IPS-18a (cell line): Measurements from ENCODE around the gene FCHSD2.

Experiments used
- H3K27ac ChIP-seq: one replicate; pipeline ENCODE4 v1.5.1; 2013; ENCODE audit warnings: low read length
- H3K27me3 ChIP-seq: one replicate; pipeline ENCODE4 v1.6.1; 2013; ENCODE audit warnings: mild to moderate bottlenecking, low read length; ENCODE audit not compliant: control insufficient read depth, insufficient read depth
- H3K36me3 ChIP-seq: one replicate; pipeline ENCODE4 v1.6.1; 2013; ENCODE audit warnings: low read depth, low read length; ENCODE audit not compliant: control insufficient read depth
- H3K4me1 ChIP-seq: one replicate; pipeline ENCODE4 v1.6.1; 2013; ENCODE audit warnings: low read depth, low read length; ENCODE audit not compliant: control insufficient read depth
- H3K4me3 ChIP-seq: one replicate; pipeline ENCODE4 v1.5.1; 2013; ENCODE audit warnings: low read length
- H3K9ac ChIP-seq: one replicate; pipeline ENCODE4 v1.6.1; 2013; ENCODE audit warnings: mild to moderate bottlenecking, low read length, moderate library complexity
- H3K9me3 ChIP-seq: one replicate; pipeline ENCODE4 v1.6.1; 2013; ENCODE audit warnings: low read depth, low read length; ENCODE audit not compliant: control insufficient read depth

Gene FCHSD2

DNA sequence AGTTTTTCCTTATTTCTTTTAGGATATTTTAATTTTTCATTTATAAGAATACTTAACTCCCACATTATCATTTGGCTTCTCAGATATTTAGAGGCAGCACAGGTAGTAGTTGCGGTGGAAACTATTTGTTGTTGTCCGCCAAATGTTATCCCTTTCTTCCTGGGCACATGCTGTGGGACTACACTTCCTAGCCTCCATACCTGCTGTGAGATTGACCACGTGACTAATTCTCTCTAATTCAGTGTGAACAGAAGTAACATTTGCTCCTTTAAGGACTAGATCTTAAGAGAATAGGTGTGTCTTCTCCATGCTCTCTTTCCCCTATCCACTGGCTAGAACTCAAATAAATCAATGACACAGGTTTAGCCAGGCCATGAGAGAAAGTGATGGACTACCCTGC lies 191.4 kb downstream of the FCHSD2 start:
- Histone ChIP-seq H3K27ac (no peak overlapping the region), H3K27me3 (no peaks in the 10 kb centered on the region), H3K9me3 (no peaks in the 10 kb centered on the region), H3K36me3 (no peaks in the 10 kb centered on the region), H3K4me1 (peaks cover 12% of the 10 kb centered on the region), H3K9ac (no peak overlapping the region), H3K4me3 (peak overlapping the region; percentile 0)

DNA sequence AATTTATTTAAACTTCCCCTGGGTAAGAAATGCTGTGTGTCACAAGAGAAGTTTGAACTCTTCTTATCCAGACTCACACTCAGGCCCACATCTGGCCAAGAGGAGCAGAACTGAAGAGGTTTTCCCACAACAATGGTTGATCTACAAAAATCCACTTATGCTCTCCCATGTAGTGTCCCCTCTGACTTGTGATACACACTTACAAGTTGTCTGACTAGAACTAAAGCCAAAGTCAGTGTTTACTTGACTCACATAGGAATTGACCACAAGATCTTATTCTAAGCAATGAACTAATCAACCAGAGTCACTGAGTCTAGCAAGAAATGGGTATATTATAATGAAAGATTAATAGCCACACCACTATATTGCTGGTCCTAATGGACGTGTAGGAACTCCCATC lies 194.9 kb downstream of the FCHSD2 start:
- no peaks in the 10 kb centered on the region for H3K36me3 ChIP-seq
- H3K9me3 ChIP-seq: no peaks in the 10 kb centered on the region
- H3K4me1 ChIP-seq: peaks cover 12% of the 10 kb centered on the region
- no peak overlapping the region for H3K9ac ChIP-seq
- no peaks in the 10 kb centered on the region for H3K27me3 ChIP-seq
- no peak overlapping the region for H3K4me3 ChIP-seq
- no peak overlapping the region for H3K27ac ChIP-seq

DNA sequence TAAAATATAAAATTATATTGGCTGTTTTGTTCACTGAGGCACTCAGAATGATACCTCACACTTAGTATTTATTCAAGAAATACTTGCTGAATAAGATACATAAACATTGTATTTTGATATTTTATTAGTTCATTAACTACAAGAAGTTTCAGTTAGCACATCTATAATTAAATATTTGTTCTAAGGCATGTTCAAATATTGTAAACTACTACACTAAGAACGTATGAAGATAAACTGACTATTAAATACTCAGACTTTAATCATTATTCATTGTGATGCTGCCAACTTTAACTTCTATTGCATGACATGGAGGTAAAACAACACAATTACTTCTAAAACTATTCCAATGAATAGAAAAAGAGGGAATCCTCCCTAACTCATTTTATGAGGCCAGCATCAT lies 198.5 kb downstream of the FCHSD2 start:
- H3K4me3 ChIP-seq: no peak overlapping the region
- no peaks in the 10 kb centered on the region for H3K27me3 ChIP-seq
- H3K27ac ChIP-seq: no peak overlapping the region
- H3K4me1 ChIP-seq: no peaks in the 10 kb centered on the region
- no peak overlapping the region for H3K9ac ChIP-seq
- H3K9me3 ChIP-seq: no peaks in the 10 kb centered on the region
- H3K36me3 ChIP-seq: no peaks in the 10 kb centered on the region

DNA sequence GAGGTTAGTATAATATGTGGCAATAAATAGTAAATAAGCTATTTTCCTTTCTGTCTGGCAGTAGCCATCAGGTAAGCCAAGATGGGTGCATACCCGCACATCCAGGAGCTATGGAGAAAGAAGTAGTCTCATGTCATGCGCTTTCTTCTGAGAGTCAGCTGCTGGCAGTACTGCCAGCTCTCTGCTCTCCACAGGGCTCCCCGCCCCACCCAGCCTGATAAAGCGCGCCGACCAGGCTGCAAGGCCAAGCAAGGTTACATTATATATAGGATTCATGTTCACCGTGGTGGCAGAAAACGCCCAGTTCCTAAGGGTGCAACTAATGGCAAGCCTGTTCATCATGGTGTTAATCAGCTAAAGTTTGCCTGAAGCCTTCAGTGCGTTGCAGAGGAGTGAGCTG lies 201.7 kb downstream of the FCHSD2 start:
- no peak overlapping the region for H3K27ac ChIP-seq
- H3K27me3 ChIP-seq: no peaks in the 10 kb centered on the region
- no peaks in the 10 kb centered on the region for H3K9me3 ChIP-seq
- H3K4me1 ChIP-seq: no peaks in the 10 kb centered on the region
- no peak overlapping the region for H3K9ac ChIP-seq
- no peaks in the 10 kb centered on the region for H3K36me3 ChIP-seq
- no peak overlapping the region for H3K4me3 ChIP-seq

DNA sequence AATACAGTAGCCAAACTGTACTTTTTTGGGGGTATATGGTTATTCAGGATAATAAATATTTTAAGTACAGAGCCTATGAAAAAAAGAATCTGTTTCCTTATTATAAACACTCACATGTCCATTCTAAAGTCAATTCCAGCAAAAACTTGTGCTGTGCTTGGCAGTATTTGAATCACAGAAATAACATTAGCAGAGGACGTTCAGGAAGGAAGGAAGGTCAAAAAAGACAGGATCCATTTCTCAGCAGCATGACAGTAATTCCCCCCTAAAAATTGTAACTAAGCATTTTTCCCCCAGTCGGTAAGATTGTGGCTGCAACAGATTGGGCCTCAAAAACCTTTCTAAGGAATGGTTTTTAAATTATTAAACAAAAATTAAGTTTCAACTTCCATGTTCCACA lies 203.1 kb downstream of the FCHSD2 start:
- no peaks in the 10 kb centered on the region for H3K27me3 ChIP-seq
- H3K27ac ChIP-seq: no peak overlapping the region
- no peaks in the 10 kb centered on the region for H3K4me1 ChIP-seq
- H3K36me3 ChIP-seq: no peaks in the 10 kb centered on the region
- H3K9me3 ChIP-seq: no peaks in the 10 kb centered on the region
- no peak overlapping the region for H3K4me3 ChIP-seq
- no peak overlapping the region for H3K9ac ChIP-seq

DNA sequence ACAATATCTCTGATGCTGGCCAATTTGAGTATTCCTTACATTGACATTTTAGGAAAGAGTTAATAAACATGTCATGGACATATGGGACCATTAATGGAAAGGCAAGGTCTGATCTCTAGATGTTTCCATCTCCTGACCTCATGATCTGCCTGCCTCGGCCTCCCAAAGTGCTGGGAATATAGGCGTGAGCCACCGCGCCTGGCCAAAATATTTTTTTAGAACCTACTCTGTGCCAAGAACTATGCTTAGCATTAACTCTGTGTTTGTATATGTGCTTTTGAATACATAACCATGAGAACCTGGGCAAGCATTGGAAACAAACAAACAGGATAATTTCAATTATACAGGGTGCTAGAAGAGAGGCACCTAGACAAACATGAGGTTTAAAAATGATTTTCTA lies 204.7 kb downstream of the FCHSD2 start:
- Histone ChIP-seq H3K36me3 (no peaks in the 10 kb centered on the region), H3K27ac (no peak overlapping the region)

DNA sequence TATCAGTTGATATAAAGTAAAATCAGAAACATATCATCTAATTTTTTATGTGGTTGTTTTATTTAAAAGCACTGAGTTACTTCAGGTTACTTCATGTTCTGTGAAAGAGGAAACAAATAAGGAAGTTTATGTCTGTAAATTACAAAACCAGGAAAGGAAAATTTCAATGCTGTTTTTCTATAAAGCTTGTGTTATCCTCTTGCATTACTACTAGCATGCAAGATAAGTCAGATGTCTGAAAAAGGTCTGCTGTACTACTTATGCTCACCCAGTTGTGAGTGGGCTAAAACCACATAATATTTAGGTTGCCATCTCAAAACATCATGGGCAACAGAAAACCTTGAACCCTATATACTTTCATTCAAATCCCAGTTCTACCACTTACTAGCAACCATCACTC lies 206.4 kb downstream of the FCHSD2 start:
- Histone ChIP-seq H3K9me3 (no peaks in the 10 kb centered on the region), H3K4me1 (no peaks in the 10 kb centered on the region), H3K27ac (no peak overlapping the region), H3K9ac (no peak overlapping the region), H3K4me3 (no peak overlapping the region), H3K27me3 (no peaks in the 10 kb centered on the region), H3K36me3 (no peaks in the 10 kb centered on the region)

More for the DNA sequence above, 204.7 kb downstream of the FCHSD2 start:
- no peaks in the 10 kb centered on the region for H3K4me1 ChIP-seq
- no peak overlapping the region for H3K9ac ChIP-seq
- no peaks in the 10 kb centered on the region for H3K9me3 ChIP-seq
- no peak overlapping the region for H3K4me3 ChIP-seq
- no peaks in the 10 kb centered on the region for H3K27me3 ChIP-seq

DNA sequence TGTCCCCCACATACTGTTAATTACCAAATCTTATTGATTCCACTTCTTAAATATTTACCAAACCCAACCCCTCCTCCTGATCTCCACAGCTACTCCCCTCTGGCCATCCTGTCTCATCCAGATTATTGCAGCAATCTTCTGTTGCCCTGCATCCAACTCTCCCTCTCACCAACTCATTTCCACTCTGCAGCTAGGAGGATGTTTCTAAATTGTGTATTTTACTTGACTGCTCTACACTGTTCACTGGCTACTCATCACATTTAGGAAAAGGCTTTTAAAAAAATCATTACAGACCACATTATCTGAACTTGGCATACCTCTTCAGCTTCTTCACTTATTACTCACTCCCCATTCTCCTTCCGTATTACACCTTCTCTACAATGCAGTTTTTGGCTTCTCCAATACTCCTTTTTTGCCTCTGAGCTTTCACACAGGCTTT lies 210.0 kb downstream of the FCHSD2 start:
- Histone ChIP-seq H3K4me1 (peaks cover 8% of the 10 kb centered on the region), H3K27ac (no peak overlapping the region), H3K4me3 (no peak overlapping the region), H3K27me3 (no peaks in the 10 kb centered on the region), H3K9me3 (no peaks in the 10 kb centered on the region), H3K9ac (no peak overlapping the region), H3K36me3 (no peaks in the 10 kb centered on the region)

DNA sequence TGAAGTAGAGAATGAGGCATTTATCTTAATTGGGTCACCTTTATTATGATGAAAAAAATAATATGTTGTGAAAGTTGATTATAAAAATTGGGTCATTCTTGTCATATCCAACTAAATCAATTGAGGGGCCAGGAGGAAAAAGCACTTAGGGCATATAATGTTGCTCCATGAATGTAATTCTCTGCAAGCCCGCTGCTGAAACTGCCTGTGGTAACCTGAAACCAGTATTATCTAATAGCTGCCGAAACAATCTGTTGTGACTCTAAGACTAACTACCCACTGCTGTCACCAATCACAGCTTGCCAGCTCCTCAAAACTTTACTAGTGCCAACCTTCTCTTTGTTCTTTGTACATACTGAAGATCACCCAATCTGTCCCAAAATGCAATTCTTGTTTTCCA lies 212.1 kb downstream of the FCHSD2 start:
- Histone ChIP-seq H3K27me3 (no peaks in the 10 kb centered on the region), H3K27ac (no peak overlapping the region), H3K36me3 (no peaks in the 10 kb centered on the region), H3K4me1 (peaks cover 8% of the 10 kb centered on the region), H3K4me3 (no peak overlapping the region), H3K9ac (no peak overlapping the region), H3K9me3 (no peaks in the 10 kb centered on the region)

DNA sequence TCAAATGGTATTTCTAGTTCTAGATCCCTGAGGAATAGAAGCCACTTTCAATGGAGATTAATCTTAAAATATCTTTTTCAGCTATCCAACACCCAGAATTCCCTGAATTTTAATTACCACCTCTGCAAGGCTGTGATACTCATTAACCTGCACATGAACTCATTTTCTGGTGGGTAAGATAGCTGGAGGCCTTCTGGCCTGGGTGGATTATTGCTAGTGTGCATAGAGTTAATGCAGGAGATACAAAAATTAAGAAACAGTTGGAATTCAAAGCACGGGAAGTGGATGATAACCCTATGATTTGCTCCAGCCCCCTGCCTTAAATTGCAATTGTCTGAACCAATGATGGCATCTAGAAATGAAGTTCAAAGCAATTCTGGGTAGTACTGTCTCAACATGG lies 212.9 kb downstream of the FCHSD2 start:
- Histone ChIP-seq H3K4me3 (no peak overlapping the region), H3K36me3 (no peaks in the 10 kb centered on the region), H3K9ac (no peak overlapping the region), H3K27me3 (no peaks in the 10 kb centered on the region), H3K9me3 (no peaks in the 10 kb centered on the region), H3K27ac (no peak overlapping the region), H3K4me1 (peaks cover 8% of the 10 kb centered on the region)

DNA sequence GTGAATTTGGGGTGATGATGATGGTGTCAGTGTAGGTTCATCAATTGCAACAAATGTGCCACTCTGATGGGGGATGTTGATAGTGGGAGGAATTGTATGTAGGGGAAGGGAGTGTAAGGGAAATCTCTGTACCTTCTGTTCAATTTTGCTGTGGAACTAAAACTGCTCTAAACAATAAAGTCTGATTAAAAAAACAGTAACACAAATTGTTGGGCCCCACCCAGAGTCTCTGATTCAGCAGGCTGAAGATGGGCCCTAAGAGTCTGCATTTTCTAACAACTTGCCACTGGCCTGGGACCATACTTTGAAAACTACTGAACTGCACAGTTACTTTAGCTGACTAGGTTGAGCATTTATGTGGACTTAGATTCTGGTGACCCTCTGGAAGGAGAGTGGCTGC lies 214.7 kb downstream of the FCHSD2 start:
- Histone ChIP-seq H3K27ac (no peak overlapping the region), H3K9ac (no peak overlapping the region), H3K9me3 (no peaks in the 10 kb centered on the region)

DNA sequence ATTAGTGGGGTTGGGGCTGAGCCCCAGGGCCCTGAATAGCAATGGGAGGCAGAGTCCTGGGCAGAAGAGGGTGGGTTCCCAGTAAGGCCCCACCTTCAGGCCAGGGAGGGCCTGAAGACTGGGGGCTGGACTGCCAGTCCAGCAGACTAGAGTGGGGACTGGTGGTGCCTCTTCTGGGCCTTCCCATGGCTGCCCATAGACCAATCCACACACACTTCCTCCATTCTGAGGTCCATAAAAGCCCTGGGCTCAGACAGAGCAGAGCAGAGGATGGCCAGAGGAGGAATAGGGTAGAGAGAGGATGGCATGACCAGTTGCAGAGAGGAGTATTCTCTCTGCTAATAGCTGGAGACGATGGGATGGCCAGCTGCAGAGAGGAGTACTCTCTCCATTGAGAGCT lies 216.0 kb downstream of the FCHSD2 start:
- Histone ChIP-seq H3K9me3 (no peaks in the 10 kb centered on the region), H3K4me3 (no peak overlapping the region), H3K4me1 (peaks cover 8% of the 10 kb centered on the region), H3K9ac (no peak overlapping the region), H3K27me3 (no peaks in the 10 kb centered on the region), H3K36me3 (no peaks in the 10 kb centered on the region), H3K27ac (no peak overlapping the region)

More for the DNA sequence above, 214.7 kb downstream of the FCHSD2 start:
- Histone ChIP-seq H3K4me3 (no peak overlapping the region), H3K4me1 (peaks cover 8% of the 10 kb centered on the region), H3K36me3 (no peaks in the 10 kb centered on the region), H3K27me3 (no peaks in the 10 kb centered on the region)
